ENCODE measurements around the gene ADAM15.

The ADAM15 gene

GRCh38 chr1:155060736-155061135, 9.6 kb downstream of the ADAM15 start:
- TF ChIP-seq, protein P1, sequence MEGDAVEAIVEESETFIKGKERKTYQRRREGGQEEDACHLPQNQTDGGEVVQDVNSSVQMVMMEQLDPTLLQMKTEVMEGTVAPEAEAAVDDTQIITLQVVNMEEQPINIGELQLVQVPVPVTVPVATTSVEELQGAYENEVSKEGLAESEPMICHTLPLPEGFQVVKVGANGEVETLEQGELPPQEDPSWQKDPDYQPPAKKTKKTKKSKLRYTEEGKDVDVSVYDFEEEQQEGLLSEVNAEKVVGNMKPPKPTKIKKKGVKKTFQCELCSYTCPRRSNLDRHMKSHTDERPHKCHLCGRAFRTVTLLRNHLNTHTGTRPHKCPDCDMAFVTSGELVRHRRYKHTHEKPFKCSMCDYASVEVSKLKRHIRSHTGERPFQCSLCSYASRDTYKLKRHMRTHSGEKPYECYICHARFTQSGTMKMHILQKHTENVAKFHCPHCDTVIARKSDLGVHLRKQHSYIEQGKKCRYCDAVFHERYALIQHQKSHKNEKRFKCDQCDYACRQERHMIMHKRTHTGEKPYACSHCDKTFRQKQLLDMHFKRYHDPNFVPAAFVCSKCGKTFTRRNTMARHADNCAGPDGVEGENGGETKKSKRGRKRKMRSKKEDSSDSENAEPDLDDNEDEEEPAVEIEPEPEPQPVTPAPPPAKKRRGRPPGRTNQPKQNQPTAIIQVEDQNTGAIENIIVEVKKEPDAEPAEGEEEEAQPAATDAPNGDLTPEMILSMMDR (IDR thresholded peaks at IDR 0.05; ENCODE audit: low read depth, low read length): no peak
- DNase-seq (ENCODE audit: extremely low read depth, low read depth): no peak

GRCh38 chr1:155061381-155062150, 10.4 kb downstream of the ADAM15 start:
- TF ChIP-seq, protein P1 (IDR thresholded peaks at IDR 0.05; ENCODE audit: low read depth, low read length): peak; percentile 96
- DNase-seq (ENCODE audit: extremely low read depth, low read depth): no peak

DNA sequence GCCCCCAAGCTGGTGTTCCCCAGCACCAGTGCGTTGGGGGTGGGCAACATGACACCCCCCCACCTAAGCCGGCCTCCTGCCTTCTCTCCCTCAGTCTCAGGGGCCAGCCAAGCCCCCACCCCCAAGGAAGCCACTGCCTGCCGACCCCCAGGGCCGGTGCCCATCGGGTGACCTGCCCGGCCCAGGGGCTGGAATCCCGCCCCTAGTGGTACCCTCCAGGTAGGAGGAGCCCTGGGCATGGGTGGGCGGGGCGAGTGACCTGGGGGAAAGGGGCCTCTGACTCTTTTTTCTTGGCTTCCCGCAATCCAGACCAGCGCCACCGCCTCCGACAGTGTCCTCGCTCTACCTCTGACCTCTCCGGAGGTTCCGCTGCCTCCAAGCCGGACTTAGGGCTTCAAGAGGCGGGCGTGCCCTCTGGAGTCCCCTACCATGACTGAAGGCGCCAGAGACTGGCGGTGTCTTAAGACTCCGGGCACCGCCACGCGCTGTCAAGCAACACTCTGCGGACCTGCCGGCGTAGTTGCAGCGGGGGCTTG, 11.1 kb downstream of the ADAM15 start:
- TF ChIP-seq, protein P1 (IDR thresholded peaks at IDR 0.05; ENCODE audit: low read depth, low read length): no peak
- no peak for DNase-seq (ENCODE audit: extremely low read depth, low read depth)

DNA sequence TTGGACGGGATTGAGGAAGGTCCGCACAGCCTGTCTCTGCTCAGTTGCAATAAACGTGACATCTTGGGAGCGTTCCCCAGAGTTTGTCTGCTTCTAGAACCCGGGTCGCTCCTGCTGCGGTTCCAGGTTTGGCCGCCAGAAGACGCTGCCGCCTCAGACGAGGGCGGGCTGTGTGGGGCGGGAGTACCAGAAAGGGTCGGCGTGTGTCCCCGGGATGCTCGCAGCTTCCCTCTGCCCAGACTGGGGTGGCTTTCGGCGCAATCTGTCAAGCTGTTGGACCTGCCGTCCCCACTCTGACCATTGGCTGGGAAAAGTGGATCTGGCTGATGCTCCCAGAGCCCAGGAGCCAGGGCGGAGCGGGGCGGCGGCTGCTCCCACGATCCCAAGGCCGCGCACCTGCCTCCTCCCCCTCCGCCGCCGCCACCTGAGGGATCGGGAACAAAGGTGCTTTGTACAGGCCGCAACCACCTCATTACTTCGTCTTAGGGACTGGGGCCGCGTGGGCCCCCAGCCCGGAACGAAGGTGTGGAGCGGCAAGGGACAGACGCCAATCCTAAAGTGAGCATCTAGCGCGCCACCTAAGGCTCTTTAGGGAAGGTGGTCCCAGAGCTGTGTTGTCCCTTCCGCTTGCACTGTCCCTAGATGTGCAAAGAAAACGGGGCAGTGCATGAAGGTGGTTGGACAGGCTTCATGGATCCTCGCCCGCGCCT, 11.7 kb downstream of the ADAM15 start:
- TF ChIP-seq, protein P1 (IDR thresholded peaks at IDR 0.05; ENCODE audit: low read depth, low read length): peak; percentile 72
- no peak for DNase-seq (ENCODE audit: extremely low read depth, low read depth)

GRCh38 chr1:155063550-155064110, 12.5 kb downstream of the ADAM15 start, which contains the start of gene EFNA4:
EFNA4 (plus strand) TSS chr1:155063740; CDS start chr1:155063824, 84 bp downstream.
- TF ChIP-seq, protein P1 (IDR thresholded peaks at IDR 0.05; ENCODE audit: low read depth, low read length): no peak
- no peak for DNase-seq (ENCODE audit: extremely low read depth, low read depth)

DNA sequence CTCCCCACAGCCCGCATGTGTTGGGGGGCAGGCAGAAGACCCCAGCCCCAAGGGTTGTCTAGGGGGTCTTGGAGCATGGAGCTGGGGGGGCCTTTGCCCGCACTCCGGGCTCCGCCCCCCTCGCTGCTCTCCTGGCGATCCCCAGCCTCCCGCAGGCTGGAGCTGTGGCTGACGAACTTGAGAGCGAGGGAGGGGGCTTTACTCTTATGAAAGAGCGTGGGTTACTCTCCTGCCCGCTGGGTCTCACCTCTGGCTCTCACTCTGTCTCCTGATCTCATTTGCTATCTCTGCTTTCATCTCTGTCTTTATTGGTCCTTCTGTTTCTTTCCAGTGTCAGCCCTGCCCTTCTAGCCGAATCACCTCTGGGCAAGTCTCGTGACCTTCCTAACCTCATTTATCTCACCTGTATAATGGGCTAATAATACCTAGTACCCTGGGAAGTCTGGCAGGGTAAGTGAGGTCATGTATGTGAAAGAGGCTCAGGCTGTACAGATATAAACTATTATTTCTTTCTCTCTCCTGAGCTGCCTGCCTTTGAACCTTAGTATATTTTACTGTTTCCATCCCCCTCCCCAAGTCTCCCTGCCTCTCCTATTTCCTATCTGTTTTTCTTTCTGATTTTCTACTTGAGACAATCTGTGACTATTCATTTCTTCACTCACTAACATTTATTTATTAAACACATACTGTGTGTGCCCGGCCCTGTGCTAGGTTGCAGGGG, 13.2 kb downstream of the ADAM15 start:
- no peak for DNase-seq (ENCODE audit: extremely low read depth, low read depth)
- TF ChIP-seq, protein P1 (IDR thresholded peaks at IDR 0.05; ENCODE audit: low read depth, low read length): no peak
